Neuronal stem cell (in vitro differentiated cells): ENCODE results near the gene SOS1.

Experiments
- DNase-seq: peaks from one replicate; pipeline ENCODE4 v3.0.0-alpha.2; 2013; ENCODE audit warnings: low spot score
- H2AFZ ChIP-seq: one replicate; pipeline ENCODE4 v1.6.1; 2013; ENCODE audit warnings: mild to moderate bottlenecking, low read length, inconsistent platforms
- H2AK5ac ChIP-seq: 2 replicates; pipeline ENCODE4 v1.6.1; 2013; ENCODE audit warnings: low read depth, mild to moderate bottlenecking, inconsistent platforms, low read length, moderate library complexity, mixed read lengths
- H2BK120ac ChIP-seq: 2 replicates; pipeline ENCODE4 v1.6.1; 2013; ENCODE audit warnings: low read depth, mild to moderate bottlenecking, inconsistent platforms, low read length, moderate library complexity, mixed read lengths
- H2BK12ac ChIP-seq: one replicate; pipeline ENCODE4 v1.6.1; 2013; ENCODE audit warnings: low read length, inconsistent platforms
- H2BK15ac ChIP-seq: 2 replicates; pipeline ENCODE4 v1.6.1; 2013; ENCODE audit warnings: mild to moderate bottlenecking, low read length, inconsistent platforms, mixed read lengths
- H2BK5ac ChIP-seq: one replicate; pipeline ENCODE4 v1.6.1; 2013; ENCODE audit warnings: inconsistent platforms, mild to moderate bottlenecking, low read length, moderate library complexity
- H3K14ac ChIP-seq: one replicate; pipeline ENCODE4 v1.6.1; 2013; ENCODE audit warnings: low read length, inconsistent platforms
- H3K18ac ChIP-seq: 2 replicates; pipeline ENCODE4 v1.6.1; 2013; ENCODE audit warnings: low read length, inconsistent platforms
- H3K23ac ChIP-seq: 2 replicates; pipeline ENCODE4 v1.6.1; 2013; ENCODE audit warnings: low read depth, mild to moderate bottlenecking, mixed read lengths, low read length, inconsistent platforms; ENCODE audit not compliant: poor library complexity
- H3K27ac ChIP-seq: replicated peaks from 3 replicates; pipeline ENCODE4 v1.5.1; 2013; ENCODE audit warnings: low read length, inconsistent platforms
- H3K27me3 ChIP-seq, 3 experiments: 2 replicates each; pipeline ENCODE4 v1.6.1; 2013; ENCODE audit warnings: low read length in 3 of 3, mild to moderate bottlenecking in 2 of 3, inconsistent platforms in 1 of 3, low read depth in 1 of 3, mixed read lengths in 1 of 3, moderate library complexity in 1 of 3; ENCODE audit not compliant: control insufficient read depth in 3 of 3, insufficient read depth in 3 of 3
- H3K36me3 ChIP-seq, 2 donors: replicated peaks in 1 of 2; 2 replicates each; pipeline ENCODE4 v1.6.1; 2013; ENCODE audit warnings: low read length in 2 of 2; ENCODE audit not compliant: control insufficient read depth in 2 of 2, insufficient read depth in 2 of 2
- H3K4ac ChIP-seq: 2 replicates; pipeline ENCODE4 v1.6.1; 2013; ENCODE audit warnings: inconsistent platforms, mild to moderate bottlenecking, low read length, moderate library complexity
- H3K4me1 ChIP-seq, 2 donors: 1 replicate in 1 of 2; 2 replicates in 1 of 2; pipeline ENCODE4 v1.6.1; 2013; ENCODE audit warnings: low read length in 2 of 2, low read depth in 1 of 2; ENCODE audit not compliant: control insufficient read depth in 2 of 2, insufficient read depth in 1 of 2
- H3K4me2 ChIP-seq: one replicate; pipeline ENCODE4 v1.6.1; 2013; ENCODE audit warnings: mild to moderate bottlenecking, low read length, inconsistent platforms; ENCODE audit not compliant: insufficient read depth, poor library complexity, severe bottlenecking
- H3K4me3 ChIP-seq, 2 donors: 2 replicates each; pipeline ENCODE4 v1.5.1; 2013; ENCODE audit warnings: low read length in 2 of 2, mild to moderate bottlenecking in 2 of 2, inconsistent platforms in 1 of 2, moderate library complexity in 1 of 2
- H3K79me1 ChIP-seq: one replicate; pipeline ENCODE4 v1.6.1; 2013; ENCODE audit warnings: low read depth, mild to moderate bottlenecking, inconsistent platforms, low read length, moderate library complexity
- H3K9ac ChIP-seq: one replicate; pipeline ENCODE4 v1.6.1; 2013; ENCODE audit warnings: mild to moderate bottlenecking, low read depth, low read length, inconsistent platforms; ENCODE audit not compliant: poor library complexity
- H3K9me3 ChIP-seq, 2 donors: replicated peaks in 1 of 2; 2 replicates each; pipeline versions ENCODE3 to v1.6.1; 2013; ENCODE audit warnings: low read length in 2 of 2, mild to moderate bottlenecking in 2 of 2, inconsistent platforms in 1 of 2, low read depth in 1 of 2, mixed read lengths in 1 of 2, moderate library complexity in 1 of 2; ENCODE audit not compliant: control insufficient read depth in 2 of 2, insufficient read depth in 1 of 2
- H4K8ac ChIP-seq: one replicate; pipeline ENCODE4 v1.6.1; 2013; ENCODE audit warnings: low read depth, mild to moderate bottlenecking, inconsistent platforms, low read length, moderate library complexity
- H4K91ac ChIP-seq: one replicate; pipeline ENCODE4 v1.6.1; 2013; ENCODE audit warnings: low read length, low read depth, mild to moderate bottlenecking, inconsistent platforms; ENCODE audit not compliant: poor library complexity
- WGBS, 2 donors: extraction: QIAGEN DNeasy Blood & Tissue Kit; methylation state at CpG; one replicate each; pipeline ENCODE4 v1.1.7; 2013; ENCODE audit warnings: missing lambda C conversion rate in 2 of 2, mixed read lengths in 1 of 2; ENCODE audit not compliant: insufficient read length in 2 of 2, insufficient replicate concordance in 1 of 2; ENCODE audit errors: extremely low coverage in 2 of 2; 5-methylcytosine and 5-hydroxymethylcytosine counted together

SOS1 gene

DNA sequence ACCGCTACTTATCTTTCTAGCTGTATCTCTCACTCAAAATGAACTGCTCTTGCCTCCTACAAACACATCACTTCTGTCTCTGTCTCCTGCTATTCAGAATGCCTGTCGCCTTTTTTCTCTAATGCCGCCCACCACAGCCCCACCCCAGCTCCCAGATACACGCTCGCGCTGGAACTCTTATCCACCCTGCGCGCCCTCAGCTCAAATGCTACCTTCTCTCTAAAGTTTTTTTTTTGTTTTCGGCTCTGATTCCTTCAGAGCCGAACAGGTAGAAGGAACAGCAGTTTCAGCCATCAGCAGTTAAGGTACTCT is 3.9 kb upstream of the SOS1 start:
- Histone ChIP-seq H3K18ac (peak overlapping the region; percentile 20), H3K27me3 (no peaks in the 10 kb centered on the region), H3K23ac (no peak overlapping the region), H2BK5ac (no peak overlapping the region), H3K79me1 (no peaks in the 10 kb centered on the region), H3K27ac (peak overlapping the region; percentile 72), H3K4me2 (peak overlapping the region; percentile 59), H3K14ac (no peak overlapping the region), H3K4ac (no peak overlapping the region), H3K9ac (peak overlapping the region; percentile 17), H3K4me1 (peaks cover 3 to 6% of the 10 kb centered on the region in 2 donors), H2BK15ac (no peak overlapping the region), H2AFZ (peak overlapping the region; percentile 91), H3K9me3 (no peaks in the 10 kb centered on the region), H2AK5ac (no peak overlapping the region), H2BK120ac (no peak overlapping the region), H4K91ac (no peak overlapping the region), H2BK12ac (no peak overlapping the region), H3K4me3 (peak overlapping the region; percentile 67 to 78), H4K8ac (no peak overlapping the region), H3K36me3 (no peaks in the 10 kb centered on the region)
- no peak for DNase-seq
- WGBS, 2 donors: no CpG with 5 or more reads among the region's 10 CpGs

DNA sequence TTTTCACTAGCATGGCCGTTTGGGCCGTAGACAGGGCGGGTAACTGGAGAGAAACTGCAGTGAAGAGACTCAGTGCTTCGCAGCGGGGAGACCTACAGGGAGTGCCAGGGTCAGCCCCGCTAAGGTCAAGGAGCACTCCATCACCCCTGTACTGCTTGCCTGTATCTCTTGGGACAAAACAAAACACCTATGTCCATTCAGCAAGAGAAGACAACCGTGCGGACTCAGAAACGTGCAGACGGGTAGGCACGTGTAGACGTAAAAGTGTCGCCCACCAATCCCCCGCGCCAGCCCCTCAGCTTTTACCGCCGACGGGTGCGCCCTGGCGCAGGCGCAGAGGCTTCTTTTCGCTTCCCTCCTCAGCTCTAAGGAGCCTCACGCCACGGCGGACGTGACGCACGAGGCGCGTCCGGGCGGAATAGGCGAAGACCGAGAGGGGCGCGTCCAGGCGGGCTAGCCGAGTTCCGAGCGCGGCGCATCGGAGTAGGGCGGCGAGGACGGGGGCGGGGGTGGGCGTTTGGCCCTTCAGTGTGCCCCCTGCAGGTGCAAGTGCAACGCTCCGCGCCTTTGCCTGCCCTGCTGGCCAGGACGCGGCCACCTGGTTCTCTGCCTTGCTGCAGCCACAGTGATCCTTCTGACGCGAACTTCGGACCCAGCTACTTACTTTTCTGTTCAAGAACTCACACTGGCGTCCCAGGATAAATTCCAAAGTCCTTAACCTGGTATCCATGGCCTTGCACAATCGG is 3.3 kb upstream of the SOS1 start:
- peak; percentile 97 for DNase-seq
- Histone ChIP-seq H3K4me1 (peaks cover 3 to 6% of the 10 kb centered on the region in 2 donors), H3K79me1 (no peaks in the 10 kb centered on the region), H3K23ac (peak overlapping the region; percentile 3), H3K27me3 (no peaks in the 10 kb centered on the region), H2AFZ (peak overlapping the region; percentile 91), H3K9ac (peak overlapping the region; percentile 89), H2BK120ac (no peak overlapping the region), H3K9me3 (no peaks in the 10 kb centered on the region), H3K18ac (peak overlapping the region; percentile 86), H4K91ac (no peak overlapping the region), H2AK5ac (peak overlapping the region; percentile 56), H3K36me3 (no peaks in the 10 kb centered on the region), H3K14ac (no peak overlapping the region), H3K4me3 (peak overlapping the region; percentile 67 to 87), H2BK15ac (no peak overlapping the region), H2BK5ac (no peak overlapping the region), H3K4me2 (peak overlapping the region; percentile 86), H3K27ac (peak overlapping the region; percentile 89), H2BK12ac (no peak overlapping the region), H4K8ac (no peak overlapping the region), H3K4ac (no peak overlapping the region)
- WGBS, 2 donors: no CpG with 5 or more reads among the region's 58 CpGs

DNA sequence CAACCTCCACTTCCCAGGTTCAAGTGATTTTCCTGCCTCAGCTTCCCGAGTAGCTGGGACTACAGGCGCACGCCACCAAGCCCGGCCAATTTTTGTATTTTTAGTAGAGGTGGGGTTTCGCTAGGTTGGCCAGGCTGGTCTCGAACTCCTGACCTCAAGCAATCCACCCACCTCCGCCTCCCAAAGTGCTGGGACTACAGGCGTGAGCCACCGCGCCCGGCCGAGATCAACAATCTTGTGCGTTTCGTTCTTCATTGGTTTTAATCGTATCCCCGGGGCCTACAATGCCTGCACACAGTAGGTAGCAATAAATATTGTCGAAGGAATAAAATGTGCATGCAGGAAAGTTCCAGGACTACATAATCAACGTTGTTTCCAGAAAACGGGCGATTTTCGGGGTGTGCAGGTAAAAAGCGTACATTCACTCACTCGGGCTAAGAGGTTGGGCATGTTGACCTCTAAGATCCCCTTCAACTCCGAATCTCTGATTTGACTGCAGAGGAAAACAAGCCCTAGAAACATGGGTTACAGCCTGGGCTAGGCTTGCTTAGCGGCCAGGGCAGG is 2.7 kb upstream of the SOS1 start:
- Histone ChIP-seq H3K23ac (no peak overlapping the region), H3K14ac (no peak overlapping the region), H3K4ac (no peak overlapping the region), H2AFZ (peak overlapping the region; percentile 86), H4K8ac (no peak overlapping the region), H2BK5ac (no peak overlapping the region), H4K91ac (no peak overlapping the region), H3K4me2 (peak overlapping the region; percentile 86), H3K27me3 (no peaks in the 10 kb centered on the region), H3K36me3 (no peaks in the 10 kb centered on the region), H2AK5ac (peak overlapping the region; percentile 56), H2BK120ac (no peak overlapping the region), H2BK12ac (no peak overlapping the region), H3K4me3 (peak overlapping the region; percentile 67 to 87), H3K4me1 (peaks cover 6 to 9% of the 10 kb centered on the region in 2 donors), H3K27ac (peak overlapping the region; percentile 89), H3K18ac (peak overlapping the region; percentile 86), H3K79me1 (no peaks in the 10 kb centered on the region), H3K9me3 (no peaks in the 10 kb centered on the region), H2BK15ac (no peak overlapping the region), H3K9ac (peak overlapping the region; percentile 89)
- no peak for DNase-seq
- no CpG with 5 or more reads among the region's 25 CpGs for WGBS, 2 donors

DNA sequence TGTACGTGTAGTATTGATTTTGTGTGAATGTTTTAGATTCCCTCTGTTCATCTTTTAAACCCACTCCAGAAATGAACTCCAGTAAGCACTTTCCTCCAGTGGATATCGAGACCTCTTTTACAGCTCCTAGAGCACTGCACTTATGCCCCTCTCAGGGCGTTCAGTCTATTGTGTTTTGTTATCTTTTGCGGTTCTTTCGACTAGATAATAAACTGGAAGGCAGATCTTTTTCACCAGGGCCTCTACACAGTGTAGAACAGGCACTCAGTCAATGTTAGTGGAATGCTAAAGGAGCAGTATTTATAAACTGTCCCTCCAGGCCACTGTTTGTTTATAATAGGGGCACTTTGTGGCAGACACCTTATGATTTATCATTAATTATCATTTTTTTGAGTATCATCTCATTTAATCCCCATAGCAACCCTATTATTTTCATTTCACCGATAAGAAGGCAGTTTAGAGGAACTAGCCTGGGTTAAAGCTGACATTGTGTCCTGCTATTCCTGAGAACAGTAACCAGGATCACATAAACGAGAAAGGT is 742 bp upstream of the SOS1 start:
- Histone ChIP-seq H3K9ac (no peak overlapping the region), H3K4me2 (peak overlapping the region; percentile 59), H2AFZ (peak overlapping the region; percentile 89), H4K8ac (no peak overlapping the region), H3K18ac (no peak overlapping the region), H2BK5ac (no peak overlapping the region), H2AK5ac (no peak overlapping the region), H3K23ac (no peak overlapping the region), H2BK12ac (no peak overlapping the region), H3K14ac (no peak overlapping the region), H3K9me3 (no peaks in the 10 kb centered on the region), H3K4me1 (peaks cover 6 to 12% of the 10 kb centered on the region in 2 donors), H2BK15ac (no peak overlapping the region), H3K27me3 (no peaks in the 10 kb centered on the region), H3K4ac (no peak overlapping the region), H4K91ac (no peak overlapping the region), H3K36me3 (peaks cover 2 to 15% of the 10 kb centered on the region in 2 donors), H3K27ac (peak overlapping the region; percentile 88), H2BK120ac (no peak overlapping the region), H3K4me3 (peak overlapping the region; percentile 56 to 93), H3K79me1 (no peaks in the 10 kb centered on the region)
- no peak for DNase-seq
- no CpG with 5 or more reads among the region's 7 CpGs for WGBS, 2 donors
